GM18508 (cell line): Measurements from ENCODE around the gene DENND4C.
A peak's percentile ranks its signal among the peaks of the same experiment; 100 is the strongest.
"Not testable (repeated sequence)": the region's sequence is repeated elsewhere in the genome, so short reads cannot be mapped to it uniquely, and the experiment has no call there.

ENCODE experiments used
- ATAC-seq: cut with Tn5 transposase; IDR thresholded peaks from one replicate; pipeline ENCODE4 v1.9.1; 2021; ENCODE audit warnings: moderate number of reproducible peaks; ENCODE audit not compliant: insufficient read depth, unreplicated experiment

DENND4C gene

GRCh38 chr9:19230355-19231125, at the start of gene DENND4C:
DENND4C (plus strand) TSS chr9:19230693; CDS start chr9:19276175, 45,482 bp downstream.
- peak; percentile 39 for ATAC-seq

DNA sequence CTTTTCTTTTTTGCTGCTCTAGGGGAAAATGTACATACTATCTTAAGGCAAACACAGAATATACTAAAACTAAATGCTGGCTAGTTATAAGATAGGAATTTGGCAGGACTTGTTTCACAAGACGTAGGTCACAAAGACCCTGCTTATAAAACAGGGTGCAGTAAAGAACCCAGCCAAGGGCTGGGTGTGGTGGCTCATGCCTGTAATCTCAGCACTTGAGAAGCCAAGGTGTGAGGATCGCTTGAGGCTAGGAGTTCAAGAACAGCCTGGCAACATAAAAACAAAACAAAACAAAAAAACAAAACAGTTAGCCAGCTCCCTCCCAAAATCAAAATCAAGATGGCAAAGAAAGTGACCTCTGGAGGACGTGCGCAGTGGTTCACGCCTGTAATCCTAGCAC, 49.5 kb upstream of the DENND4C start:
- no peak for ATAC-seq

- ATAC-seq = no peak
Measured at GRCh38 chr9:19181561-19181960, 48.9 kb upstream of the DENND4C start.

DNA sequence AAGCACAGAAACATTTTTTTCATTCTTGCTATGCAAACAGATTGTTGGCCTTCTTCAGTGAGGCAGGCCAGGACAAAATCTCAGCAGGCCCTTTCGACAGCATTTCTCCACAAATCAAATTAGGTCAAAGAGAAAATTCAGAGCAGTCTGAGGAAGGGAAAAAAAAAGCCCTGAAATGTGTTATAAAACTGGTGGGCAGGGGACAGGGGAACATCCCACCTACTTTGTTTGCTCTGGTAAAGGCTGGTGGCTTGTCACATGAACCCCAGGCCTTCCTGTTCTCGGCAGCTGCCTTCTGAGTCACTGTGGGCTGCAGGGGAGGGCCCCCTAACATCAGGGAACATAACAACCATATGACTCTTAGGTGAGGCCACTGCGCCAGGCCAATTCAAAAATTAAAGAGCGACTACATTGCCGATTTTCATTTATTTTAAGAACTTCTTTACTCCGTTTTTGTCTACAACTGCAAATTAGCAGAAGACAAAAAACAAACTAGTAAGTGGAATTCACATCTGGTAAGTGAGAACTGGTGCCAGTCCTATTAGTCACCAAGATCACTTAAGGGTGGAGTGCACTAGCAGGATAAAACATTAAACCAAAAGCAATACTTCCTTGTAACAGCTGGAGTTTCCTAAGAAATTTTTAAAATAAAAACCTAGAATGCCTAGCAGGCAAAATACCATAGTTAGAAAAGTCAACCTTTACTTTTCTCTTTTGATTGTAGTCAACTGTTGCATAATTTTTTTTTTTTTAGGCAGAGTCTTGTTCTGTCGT, 46.2 kb upstream of the DENND4C start:
- ATAC-seq = peak; percentile 98

GRCh38 chr9:19185191-19185590, 45.3 kb upstream of the DENND4C start:
- no peak for ATAC-seq

GRCh38 chr9:19186232-19186631, 44.3 kb upstream of the DENND4C start:
- no peak for ATAC-seq

- no peak for ATAC-seq
Measured at GRCh38 chr9:19188771-19189170, 41.7 kb upstream of the DENND4C start.

- ATAC-seq = no peak
Measured at GRCh38 chr9:19192202-19193028, 38.1 kb upstream of the DENND4C start.

GRCh38 chr9:19193029-19193324, 37.5 kb upstream of the DENND4C start:
- ATAC-seq = no peak

DNA sequence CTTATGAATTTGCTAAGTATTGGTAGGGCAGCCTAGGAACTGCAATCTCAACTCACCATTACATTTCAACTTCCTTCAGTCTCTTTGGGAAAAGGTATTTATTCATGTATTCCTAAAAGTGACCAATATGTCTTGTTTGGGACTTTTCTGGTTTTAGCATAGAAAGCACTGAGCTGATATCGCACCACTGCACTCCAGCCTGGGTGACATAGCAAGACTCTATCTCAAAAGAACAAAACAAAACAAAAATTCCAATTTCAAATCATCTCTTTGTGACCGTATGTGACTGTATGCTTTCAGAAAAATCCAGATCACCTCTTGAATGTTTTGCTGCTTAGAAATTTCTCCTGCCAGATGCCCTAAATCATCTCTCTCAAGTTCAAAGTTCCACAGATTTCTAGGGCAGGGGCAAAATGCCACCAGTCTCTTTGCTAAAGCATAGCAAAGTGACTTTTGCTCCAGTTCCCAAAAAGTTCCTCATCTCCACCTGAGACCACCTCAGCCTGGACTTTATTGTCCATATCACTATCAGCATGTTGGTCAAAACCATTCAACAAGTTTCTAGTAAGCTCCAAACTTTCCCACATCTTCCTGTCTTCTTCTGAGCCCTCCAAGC, 37.0 kb upstream of the DENND4C start:
- not testable (repeated sequence) for ATAC-seq

- ATAC-seq = no peak
Measured at GRCh38 chr9:19198406-19198805, 32.1 kb upstream of the DENND4C start.

- no peak for ATAC-seq
Measured at GRCh38 chr9:19199012-19199411, 31.5 kb upstream of the DENND4C start.

DNA sequence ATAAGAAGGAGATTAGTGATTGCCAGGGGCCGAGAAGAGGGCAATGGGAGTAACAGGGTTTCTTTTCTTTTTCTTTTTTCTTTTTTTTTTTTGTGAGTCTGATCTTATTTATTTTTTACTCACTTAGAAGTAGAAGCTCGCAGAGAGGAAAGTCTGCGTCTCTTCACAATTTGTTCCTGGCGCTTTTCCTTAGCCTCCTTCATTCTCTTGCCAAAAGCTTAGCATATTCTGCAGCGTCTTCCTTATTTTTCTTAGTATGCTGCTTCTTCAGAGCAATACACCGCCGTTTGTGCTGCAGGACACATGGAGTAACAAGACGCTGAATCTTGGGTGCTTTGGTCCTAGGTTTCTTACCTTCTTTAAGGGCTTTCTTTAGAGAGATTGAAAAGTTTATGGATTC, 30.3 kb upstream of the DENND4C start:
- ATAC-seq = no peak

DNA sequence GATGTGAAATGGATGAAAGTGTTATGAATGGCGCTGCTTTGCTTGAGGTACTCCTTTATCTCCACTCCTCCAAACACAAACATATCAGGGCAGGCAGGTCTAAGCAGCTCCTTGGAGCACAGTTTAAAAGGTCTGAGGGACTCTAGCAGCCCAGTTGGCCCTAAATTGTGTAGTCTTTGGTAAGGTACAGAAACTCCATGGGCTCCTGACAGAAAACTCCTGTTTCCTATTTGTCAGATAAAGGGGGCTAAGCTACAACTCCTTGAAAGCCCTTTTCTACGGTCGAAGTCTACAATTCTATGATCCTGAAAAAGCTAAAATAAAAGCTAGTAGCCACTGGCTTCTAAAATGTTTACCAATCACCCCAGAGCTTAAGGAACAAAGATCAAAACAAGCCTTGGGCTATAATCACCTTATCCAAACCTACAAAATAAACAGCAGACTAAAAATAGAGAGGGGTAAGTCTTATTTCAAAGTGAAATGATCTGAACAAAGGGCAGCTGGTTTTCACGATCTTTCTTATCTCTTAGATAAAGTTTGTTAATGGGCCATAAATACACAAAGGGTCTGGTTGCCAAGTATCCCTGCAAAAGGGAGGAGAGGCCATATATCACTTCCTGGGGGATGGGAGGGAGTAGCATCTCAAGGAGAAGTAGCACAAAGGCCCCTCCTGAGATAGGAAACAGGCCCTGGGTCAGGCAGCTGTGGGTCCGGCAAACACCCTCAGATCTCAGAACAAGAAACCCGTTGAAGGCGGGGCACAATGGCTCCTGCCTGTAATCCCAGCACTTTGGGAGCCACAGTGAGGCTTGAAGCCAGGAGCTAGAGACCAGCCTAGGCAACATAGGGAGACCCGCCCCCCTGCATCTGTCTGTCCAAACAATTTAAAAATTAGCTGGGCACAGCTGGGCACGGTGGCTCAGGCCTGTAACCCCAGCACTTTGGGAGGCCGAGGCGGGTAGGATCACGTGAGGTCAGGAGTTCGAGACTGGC, 28.3 kb upstream of the DENND4C start:
- ATAC-seq = no peak

DNA sequence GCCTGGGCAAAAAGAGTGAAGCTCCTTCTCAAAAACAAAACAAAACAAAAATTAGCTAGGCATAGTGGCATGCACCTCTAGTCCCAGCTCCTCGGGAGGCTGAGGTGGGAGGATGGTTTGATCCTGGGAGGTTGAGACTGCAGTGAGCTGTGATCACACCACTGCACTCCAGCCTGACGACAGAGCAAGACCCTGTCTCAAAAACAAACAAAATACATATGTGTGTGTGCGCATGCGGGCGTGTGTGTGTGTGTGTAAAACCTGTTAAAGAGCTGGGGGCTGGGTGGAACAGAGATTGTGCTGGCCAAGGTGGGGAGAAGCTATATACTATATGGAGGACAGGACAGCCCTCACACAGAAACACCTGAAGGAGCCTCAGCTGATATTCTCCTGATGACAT, 27.4 kb upstream of the DENND4C start:
- no peak for ATAC-seq

DNA sequence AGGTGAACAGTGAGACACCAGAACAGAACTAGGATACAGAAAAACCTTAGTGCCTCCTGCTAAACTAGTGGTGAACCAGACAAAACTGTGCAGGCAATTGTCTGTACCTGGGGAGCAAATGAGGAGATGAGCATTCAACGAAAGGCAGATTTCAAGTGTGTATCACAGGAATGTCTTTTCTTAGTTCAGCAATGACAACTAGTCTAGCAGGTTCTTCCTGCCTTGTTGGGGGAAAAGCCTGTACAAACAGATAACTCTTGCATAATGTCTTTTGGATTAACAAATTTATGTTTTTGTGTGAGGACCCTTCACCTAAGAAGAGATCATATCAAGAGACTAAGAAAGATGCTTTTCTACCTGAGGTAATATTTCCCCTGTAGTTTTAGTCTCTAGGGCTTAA, 21.8 kb upstream of the DENND4C start:
- ATAC-seq = no peak

DNA sequence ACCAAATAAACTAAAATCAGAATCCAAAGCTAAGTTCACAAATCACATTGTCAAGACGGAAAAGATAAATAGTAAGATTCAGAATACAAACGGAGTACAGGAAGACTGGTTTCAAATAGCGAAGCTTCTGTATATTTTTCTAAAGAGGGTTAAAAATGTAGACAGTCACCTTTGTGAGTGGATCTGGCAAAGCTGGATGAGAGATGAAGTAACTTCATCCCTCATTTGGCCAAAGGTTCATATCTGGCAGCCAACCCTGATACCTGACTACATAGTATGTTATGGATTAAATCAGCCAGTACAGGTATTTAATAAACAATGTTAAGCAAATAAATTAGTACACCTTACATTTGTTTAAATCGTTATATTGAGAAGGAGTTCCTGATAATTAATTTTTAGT, 21.3 kb upstream of the DENND4C start:
- no peak for ATAC-seq

DNA sequence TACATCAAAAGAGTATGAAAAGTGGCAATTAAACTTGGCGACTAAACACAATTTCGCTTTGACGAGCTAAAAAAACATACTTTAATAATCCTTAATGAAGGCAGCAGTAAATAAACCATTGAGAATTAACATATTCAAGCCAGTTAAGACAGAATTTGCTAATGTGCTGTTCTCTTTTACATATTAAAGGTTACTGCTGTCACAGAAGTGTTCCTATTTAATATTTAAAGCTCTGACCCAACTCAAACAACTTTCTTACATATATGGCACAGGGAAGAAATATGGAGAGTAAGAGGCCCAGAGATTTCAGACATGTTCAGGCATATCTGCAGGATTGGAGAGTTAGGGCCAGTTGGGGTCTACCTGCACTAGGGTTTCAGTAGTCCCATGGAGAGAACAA, 16.7 kb upstream of the DENND4C start:
- ATAC-seq = no peak

DNA sequence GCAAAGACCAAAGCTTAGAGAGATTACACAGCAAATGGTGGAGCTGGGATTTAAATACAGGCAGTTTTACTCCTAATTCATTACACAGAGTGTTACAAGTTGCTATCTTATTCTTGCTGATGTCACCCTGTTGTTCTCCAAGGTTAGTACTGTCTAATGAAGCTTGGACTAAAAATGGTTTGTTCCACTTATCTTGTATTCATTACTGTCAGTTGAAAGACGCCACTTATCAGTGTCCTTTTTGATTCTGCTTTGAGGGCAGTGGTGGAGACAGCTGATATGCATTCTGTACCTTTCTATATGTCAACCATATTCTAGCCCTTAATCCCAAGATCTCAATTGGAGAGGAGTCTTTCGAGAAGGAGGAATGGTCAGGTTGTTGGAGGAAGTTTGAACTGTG, 14.0 kb upstream of the DENND4C start:
- no peak for ATAC-seq
